ENCODE data around the gene NPC1L1.

DNA sequence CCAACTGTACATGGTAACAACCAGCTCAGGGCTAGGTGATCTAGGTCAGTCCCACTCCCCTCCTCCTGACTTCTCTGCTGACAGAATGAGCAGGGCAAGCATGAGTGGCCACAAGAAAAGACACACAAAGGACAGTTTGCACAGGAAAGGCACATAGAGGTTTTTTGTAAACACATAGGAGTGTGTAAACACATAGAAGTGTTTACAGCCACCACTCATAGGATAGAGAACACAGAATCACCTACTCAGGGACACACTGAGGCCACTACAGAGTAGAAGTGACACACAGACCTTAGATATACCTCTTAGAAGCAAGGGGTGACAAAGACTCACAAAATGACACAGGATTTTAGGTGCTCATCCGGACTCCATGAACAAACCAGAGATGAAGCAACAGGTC lies 69.7 kb downstream of the NPC1L1 start:
- TF ChIP-seq, protein P1, sequence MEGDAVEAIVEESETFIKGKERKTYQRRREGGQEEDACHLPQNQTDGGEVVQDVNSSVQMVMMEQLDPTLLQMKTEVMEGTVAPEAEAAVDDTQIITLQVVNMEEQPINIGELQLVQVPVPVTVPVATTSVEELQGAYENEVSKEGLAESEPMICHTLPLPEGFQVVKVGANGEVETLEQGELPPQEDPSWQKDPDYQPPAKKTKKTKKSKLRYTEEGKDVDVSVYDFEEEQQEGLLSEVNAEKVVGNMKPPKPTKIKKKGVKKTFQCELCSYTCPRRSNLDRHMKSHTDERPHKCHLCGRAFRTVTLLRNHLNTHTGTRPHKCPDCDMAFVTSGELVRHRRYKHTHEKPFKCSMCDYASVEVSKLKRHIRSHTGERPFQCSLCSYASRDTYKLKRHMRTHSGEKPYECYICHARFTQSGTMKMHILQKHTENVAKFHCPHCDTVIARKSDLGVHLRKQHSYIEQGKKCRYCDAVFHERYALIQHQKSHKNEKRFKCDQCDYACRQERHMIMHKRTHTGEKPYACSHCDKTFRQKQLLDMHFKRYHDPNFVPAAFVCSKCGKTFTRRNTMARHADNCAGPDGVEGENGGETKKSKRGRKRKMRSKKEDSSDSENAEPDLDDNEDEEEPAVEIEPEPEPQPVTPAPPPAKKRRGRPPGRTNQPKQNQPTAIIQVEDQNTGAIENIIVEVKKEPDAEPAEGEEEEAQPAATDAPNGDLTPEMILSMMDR (IDR thresholded peaks at IDR 0.05) = no peak
- TF ChIP-seq POLR2A (IDR thresholded peaks at IDR 0.05) = no peak
